GM06990 (cell line): ENCODE data around the gene SNRPA.
A peak's percentile ranks its signal among the peaks of the same experiment; 100 is the strongest.

Source experiments
- DNase-seq: peaks from one replicate; pipeline ENCODE4 v3.0.0-alpha.2; 2011; ENCODE audit not compliant: insufficient read length; ENCODE audit errors: extremely low read depth
- H3K27me3 ChIP-seq: replicated peaks from 2 replicates; pipeline ENCODE4 v1.6.0; 2011; ENCODE audit warnings: low read length; ENCODE audit not compliant: control insufficient read depth, insufficient read depth
- H3K36me3 ChIP-seq: 2 replicates; pipeline ENCODE4 v1.5.1; 2011; ENCODE audit warnings: low read length; ENCODE audit not compliant: control insufficient read depth, insufficient read depth
- H3K4me3 ChIP-seq: replicated peaks from 2 replicates; pipeline ENCODE4 v1.5.1; 2011; ENCODE audit warnings: low read depth, mild to moderate bottlenecking, control low read depth, low read length
- TF ChIP-seq, protein P1 (sequence below): IDR thresholded peaks from 2 replicates; pipeline ENCODE4 v1.5.1; 2011; ENCODE audit warnings: low read length, control low read depth, mild to moderate bottlenecking, inconsistent platforms; ENCODE audit not compliant: insufficient read depth, poor library complexity, severe bottlenecking

Gene SNRPA

DNA sequence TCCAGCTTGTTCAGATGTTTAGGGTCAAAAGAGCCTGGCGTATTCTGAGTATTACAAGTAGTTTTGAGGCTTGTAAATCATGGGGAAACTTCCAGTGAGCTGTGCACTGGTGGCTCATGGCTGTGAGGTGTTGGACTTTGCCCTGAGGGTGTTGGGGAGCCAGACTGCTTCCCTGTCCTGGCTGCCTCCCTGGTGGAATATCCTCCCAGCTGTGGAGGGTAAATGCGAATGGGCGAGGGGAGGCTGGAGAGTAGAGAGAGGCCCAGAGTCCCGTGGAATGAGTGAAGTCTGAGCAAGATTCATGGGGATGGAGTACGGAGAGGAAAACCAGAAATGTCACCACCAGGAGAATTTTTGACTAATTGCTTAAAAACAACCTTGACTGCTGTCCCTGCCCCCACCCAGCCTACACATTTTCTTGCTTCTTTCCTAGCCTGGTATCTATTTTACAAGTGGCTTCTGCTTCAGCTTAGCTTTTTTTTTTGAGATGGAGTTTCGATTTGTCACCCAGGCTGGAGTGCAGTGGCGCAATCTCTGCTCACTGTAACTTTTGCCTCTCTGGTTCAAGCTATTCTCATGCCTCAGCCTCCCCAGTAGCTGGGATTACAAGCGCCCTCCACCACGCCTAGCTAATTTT, 3.7 kb downstream of the SNRPA start:
- TF ChIP-seq, protein P1, sequence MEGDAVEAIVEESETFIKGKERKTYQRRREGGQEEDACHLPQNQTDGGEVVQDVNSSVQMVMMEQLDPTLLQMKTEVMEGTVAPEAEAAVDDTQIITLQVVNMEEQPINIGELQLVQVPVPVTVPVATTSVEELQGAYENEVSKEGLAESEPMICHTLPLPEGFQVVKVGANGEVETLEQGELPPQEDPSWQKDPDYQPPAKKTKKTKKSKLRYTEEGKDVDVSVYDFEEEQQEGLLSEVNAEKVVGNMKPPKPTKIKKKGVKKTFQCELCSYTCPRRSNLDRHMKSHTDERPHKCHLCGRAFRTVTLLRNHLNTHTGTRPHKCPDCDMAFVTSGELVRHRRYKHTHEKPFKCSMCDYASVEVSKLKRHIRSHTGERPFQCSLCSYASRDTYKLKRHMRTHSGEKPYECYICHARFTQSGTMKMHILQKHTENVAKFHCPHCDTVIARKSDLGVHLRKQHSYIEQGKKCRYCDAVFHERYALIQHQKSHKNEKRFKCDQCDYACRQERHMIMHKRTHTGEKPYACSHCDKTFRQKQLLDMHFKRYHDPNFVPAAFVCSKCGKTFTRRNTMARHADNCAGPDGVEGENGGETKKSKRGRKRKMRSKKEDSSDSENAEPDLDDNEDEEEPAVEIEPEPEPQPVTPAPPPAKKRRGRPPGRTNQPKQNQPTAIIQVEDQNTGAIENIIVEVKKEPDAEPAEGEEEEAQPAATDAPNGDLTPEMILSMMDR = no peak
- peak; percentile 39 for DNase-seq
- peaks cover 28% of the 10 kb centered on the region for H3K36me3 ChIP-seq
- peak overlapping the region; percentile 50 for H3K4me3 ChIP-seq
- H3K27me3 ChIP-seq = no peaks in the 10 kb centered on the region

DNA sequence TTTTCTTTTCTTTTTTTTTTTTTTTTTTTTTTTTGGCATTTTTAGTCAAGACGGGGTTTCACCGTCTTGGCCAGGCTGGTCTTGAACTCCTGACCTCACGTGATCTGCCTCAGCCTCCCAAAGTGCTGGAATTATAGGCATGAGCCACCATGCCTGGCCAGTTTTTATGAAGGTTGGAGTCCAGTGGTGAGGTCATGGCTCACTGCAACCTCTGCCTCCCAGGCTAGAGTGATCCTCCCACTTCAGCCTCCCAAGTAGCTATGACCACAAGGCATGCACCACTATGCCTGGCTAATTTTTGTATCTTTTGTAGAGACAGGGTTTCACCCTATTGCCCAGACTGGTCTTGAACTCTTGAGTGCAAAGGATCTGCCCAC, 4.2 kb downstream of the SNRPA start:
- TF ChIP-seq, protein P1 = no peak
- no peaks in the 10 kb centered on the region for H3K27me3 ChIP-seq
- H3K4me3 ChIP-seq = peak overlapping the region; percentile 30
- peaks cover 31% of the 10 kb centered on the region for H3K36me3 ChIP-seq
- no peak for DNase-seq

DNA sequence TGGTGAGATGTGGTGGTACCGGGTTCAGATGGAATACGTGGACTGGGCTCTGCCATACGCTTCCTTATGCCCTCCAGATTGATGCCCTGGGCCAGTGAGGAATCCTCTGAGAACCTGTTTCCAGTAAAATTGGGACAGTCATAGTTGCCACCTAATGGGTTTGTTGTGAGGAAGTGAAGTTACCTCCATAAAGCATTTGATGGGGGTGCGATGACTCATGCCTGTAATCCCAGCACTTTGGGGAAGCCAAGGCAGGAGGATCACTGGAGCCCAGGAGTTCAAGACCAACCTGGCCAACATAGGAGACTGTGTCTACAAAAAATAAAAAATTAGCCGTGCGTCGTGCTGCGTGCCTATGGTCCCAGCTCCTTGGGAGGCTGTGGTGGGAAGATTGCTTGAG, 4.8 kb downstream of the SNRPA start:
- no peak for DNase-seq
- Histone ChIP-seq H3K27me3 (no peaks in the 10 kb centered on the region), H3K4me3 (no peak overlapping the region; the same call in 1 of the 2 replicates), H3K36me3 (peaks cover 34% of the 10 kb centered on the region)
- TF ChIP-seq, protein P1 = no peak

DNA sequence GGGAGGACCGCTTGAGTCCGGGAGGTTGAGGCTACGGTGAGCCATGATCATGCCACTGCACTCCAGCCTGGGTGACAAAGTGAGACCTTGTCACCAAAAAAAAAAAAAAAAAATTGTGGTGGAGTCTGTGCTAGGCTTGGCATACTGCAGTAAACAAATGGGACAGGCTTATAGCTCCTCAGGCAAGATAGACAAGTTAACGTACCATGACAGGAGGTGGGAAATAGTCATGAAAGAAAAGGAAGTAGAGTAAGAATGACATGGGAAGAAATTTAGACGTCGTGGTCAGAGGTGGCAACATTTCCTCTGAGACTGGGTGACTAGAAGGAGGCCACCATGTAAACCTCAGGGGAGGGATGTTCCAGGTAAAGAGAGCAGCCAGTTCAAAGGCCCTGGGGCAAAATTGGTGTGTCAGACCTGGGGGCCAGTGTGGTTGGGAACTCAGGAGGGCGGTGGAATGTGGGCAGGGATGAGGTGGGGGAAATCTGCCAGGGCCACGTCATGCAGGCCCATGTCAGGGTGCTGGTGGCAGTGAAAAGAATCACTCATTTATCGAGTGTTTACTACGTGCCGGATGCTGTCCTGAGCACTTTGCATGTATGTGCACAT, 5.6 kb downstream of the SNRPA start:
- TF ChIP-seq, protein P1 = no peak
- DNase-seq = no peak
- Histone ChIP-seq H3K4me3 (peak overlapping the region; percentile 8; the same call in 1 of the 2 replicates), H3K27me3 (no peaks in the 10 kb centered on the region), H3K36me3 (peaks cover 34% of the 10 kb centered on the region)

DNA sequence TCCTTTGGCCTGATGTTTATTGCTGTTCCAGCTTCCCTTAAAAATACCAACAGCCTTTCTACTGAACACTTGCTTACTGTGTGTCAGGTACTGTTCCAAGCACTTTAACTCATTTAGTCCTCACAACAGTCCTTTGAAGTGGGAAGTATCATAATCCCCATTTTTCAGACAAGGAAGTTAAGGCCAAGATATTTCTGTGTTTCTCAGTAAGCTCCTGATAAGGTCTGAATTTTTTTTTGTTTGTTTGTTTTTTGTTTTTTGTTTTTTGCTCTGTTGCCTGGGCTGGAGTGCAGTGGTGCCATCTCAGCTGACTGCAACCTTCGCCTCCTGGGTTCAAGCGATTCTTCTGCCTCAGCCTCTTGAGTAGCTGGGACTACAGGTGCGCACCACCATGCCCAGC, 7.5 kb downstream of the SNRPA start:
- Histone ChIP-seq H3K27me3 (no peaks in the 10 kb centered on the region), H3K36me3 (peaks cover 53% of the 10 kb centered on the region), H3K4me3 (no peak overlapping the region)
- no peak for DNase-seq
- TF ChIP-seq, protein P1 = no peak
